Activated naive CD8-positive, alpha-beta T cell (primary cell): ENCODE results near the gene ANAPC7.
"Not testable (repeated sequence)": the region's sequence is repeated elsewhere in the genome, so short reads cannot be mapped to it uniquely, and the experiment has no call there.

Source experiments
- H3K27ac Mint-ChIP-seq: one replicate; pipeline ENCODE4 v1.8.0; 2021; ENCODE audit warnings: mixed read lengths
- H3K27me3 Mint-ChIP-seq: one replicate; pipeline ENCODE4 v1.8.0; 2021; ENCODE audit warnings: mixed read lengths
- H3K36me3 Mint-ChIP-seq: one replicate; pipeline ENCODE4 v1.8.0; 2021; ENCODE audit warnings: mixed read lengths
- H3K4me1 Mint-ChIP-seq: one replicate; pipeline ENCODE4 v1.8.0; 2021; ENCODE audit warnings: low read depth, mixed read lengths
- H3K4me3 Mint-ChIP-seq: one replicate; pipeline ENCODE4 v1.8.0; 2021; ENCODE audit warnings: mild to moderate bottlenecking, mixed read lengths
- H3K9me3 Mint-ChIP-seq: one replicate; pipeline ENCODE4 v1.8.0; 2021; ENCODE audit warnings: low read depth, mixed read lengths

ANAPC7 gene

DNA sequence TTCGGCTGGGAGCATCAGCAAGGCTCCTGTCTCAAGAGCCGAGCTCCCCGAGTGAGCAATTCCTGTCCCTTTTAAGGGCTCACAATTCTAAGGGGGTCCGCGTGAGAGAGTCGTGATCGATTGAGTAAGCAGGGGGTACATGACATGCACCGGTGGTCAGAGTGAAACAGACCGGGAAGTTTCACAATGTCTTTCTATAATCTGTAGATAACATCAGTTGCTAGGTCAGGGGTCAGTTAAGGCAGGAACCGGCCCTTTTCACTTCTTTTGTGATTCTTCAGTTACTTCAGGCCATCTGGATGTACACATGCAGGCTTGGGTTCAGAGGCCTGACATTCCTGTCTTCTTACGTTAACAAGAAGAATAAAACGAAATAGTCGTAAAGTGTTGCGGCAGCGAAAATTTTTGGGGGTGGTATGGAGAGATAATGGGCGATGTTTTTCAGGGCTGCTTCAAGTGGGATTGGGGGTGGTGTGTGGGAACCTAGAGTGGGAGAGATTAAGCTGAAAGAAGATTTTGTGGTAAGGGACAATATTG is 1.7 kb upstream of the ANAPC7 start:
- not testable (repeated sequence) for H3K4me3 Mint-ChIP-seq, H3K9me3 Mint-ChIP-seq, H3K27ac Mint-ChIP-seq, H3K27me3 Mint-ChIP-seq, H3K36me3 Mint-ChIP-seq
- peaks cover 21% of the 10 kb centered on the region for H3K4me1 Mint-ChIP-seq

DNA sequence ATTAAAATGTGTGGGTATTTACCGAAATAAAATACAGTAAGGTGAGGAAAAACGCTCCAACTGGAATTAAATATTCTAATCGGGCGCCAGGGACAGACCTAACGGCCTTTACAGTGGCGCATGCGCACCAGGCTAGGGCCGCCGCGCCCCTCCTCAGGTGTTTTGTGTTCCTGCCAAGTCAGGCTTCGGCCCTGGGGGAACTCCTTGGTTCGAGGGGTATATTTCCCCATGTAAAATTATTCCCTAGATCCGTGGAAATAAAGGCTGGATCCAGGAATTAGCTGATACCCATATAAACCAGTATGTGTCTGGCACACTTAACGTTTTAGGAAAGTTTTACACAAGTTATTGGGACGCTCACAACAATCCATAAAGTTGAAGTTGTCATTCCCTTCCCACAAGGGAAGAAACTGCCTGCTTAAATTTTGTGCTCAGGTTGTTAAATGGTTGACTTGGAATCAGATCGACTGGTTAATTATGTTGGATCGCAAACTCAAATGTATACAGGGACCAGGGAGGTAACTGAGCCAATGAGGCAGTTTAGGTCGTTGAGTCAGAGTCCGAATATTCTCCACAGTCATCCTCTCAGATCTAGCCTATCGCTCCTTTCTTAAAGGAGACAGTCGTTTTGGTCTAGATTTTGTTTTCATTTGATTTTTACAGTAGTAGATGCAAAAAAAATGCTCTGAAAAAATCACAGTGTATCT is 621 bp upstream of the ANAPC7 start:
- peak overlapping the region; percentile 100 for H3K27ac Mint-ChIP-seq
- H3K36me3 Mint-ChIP-seq, result peaks cover 2% of the 10 kb centered on the region
- peak overlapping the region; percentile 100 for H3K4me3 Mint-ChIP-seq
- H3K9me3 Mint-ChIP-seq, result no peaks in the 10 kb centered on the region
- H3K27me3 Mint-ChIP-seq, result no peaks in the 10 kb centered on the region
- H3K4me1 Mint-ChIP-seq, result peaks cover 29% of the 10 kb centered on the region

DNA sequence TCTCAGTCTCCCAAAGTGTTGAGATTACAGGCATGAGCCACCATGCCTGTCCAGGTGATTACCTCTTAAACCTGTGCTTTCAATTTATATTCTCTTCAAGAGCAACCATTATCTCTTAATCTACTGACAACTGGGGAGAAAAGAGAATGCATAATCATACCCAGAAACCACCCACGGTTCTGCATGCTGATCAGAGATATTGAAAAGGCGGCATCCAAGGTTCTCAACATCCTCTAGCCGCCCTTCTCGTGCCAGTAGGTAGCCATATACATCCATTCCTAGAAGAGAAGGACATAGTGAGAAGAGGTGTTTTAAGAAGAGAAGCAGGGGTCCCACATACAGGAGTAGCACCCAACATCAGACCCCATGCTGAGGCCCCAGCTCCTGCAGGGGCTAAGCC is 20.8 kb downstream of the ANAPC7 start:
- Mint-ChIP-seq H3K27me3 (no peaks in the 10 kb centered on the region), H3K27ac (no peak overlapping the region), H3K4me1 (peaks cover 10% of the 10 kb centered on the region), H3K4me3 (no peak overlapping the region), H3K36me3 (peaks cover 8% of the 10 kb centered on the region), H3K9me3 (no peaks in the 10 kb centered on the region)

DNA sequence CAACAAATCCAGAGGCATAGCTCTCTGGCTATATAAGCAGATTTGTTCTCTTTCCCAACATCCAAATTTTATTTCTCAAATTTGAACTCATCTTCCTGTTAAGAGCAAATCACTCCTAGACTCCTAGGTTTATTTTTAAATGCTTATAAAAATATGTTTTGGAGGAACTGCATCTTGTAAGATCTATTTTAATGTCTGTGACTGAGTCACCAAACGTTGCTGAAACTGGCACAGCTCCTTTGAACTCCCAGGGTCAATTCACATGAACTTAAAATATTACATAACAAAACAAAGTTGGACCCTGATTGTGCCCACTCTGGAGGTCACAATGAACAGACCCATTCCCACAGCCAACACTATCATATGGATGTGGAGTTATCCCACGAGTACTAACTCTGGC is 23.9 kb downstream of the ANAPC7 start:
- Mint-ChIP-seq H3K27me3 (no peaks in the 10 kb centered on the region), H3K4me3 (no peak overlapping the region), H3K36me3 (peaks cover 14% of the 10 kb centered on the region), H3K9me3 (no peaks in the 10 kb centered on the region), H3K27ac (no peak overlapping the region), H3K4me1 (peaks cover 6% of the 10 kb centered on the region)

DNA sequence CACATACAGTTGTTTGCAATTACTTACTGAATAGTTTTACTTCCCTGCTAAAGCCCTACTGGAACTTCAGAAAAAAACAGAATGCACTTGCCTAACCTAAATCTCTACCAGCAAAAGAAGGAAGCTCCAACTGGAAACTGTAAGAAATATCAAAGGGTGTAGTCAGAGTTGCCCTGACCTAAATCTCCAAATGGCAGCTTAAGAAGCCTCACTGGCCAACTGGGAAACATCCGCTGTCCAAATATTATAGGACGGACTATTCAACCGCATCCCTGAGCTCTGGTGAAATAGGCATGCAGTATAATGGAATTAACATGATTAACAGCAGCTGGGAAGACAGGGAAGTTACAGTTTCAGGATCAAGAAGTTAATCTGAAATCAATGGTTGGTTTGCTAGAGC is 24.3 kb downstream of the ANAPC7 start:
- Mint-ChIP-seq H3K9me3 (no peaks in the 10 kb centered on the region), H3K36me3 (peaks cover 14% of the 10 kb centered on the region), H3K4me1 (peaks cover 4% of the 10 kb centered on the region), H3K27ac (no peak overlapping the region), H3K27me3 (no peaks in the 10 kb centered on the region), H3K4me3 (no peak overlapping the region)

DNA sequence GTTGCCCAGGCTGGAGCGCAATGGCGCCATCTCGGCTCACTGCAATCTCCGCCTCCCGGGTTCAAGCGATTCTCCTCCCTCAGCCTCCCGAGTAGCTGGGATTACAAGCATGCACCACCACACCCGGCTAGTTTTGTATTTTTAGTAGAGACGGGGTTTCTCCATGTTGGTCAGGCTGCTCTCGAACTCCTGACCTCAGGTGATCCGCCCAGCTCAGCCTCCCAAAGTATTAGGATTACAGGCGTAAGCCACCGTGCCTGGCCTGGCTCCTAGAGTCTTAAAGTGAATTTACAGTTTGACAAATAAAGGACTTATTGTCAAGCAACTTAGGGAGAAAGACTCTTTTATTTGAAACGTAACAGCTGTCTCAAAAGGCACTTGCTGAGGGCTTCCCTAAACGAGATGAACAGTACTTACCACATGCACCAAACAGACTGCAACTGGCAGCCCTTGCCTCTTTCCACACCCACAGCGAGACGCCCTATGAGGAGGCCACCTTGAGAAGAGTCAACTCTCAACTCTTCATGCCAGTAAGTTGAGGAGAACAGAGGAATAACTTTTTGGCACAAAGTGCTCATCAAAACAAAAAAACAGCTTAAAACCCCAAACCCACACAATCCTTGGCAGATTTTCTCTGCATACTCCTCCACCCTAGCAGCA is 25.2 kb downstream of the ANAPC7 start:
- not testable (repeated sequence) for H3K9me3 Mint-ChIP-seq, H3K27me3 Mint-ChIP-seq, H3K27ac Mint-ChIP-seq, H3K4me1 Mint-ChIP-seq, H3K4me3 Mint-ChIP-seq
- peaks cover 14% of the 10 kb centered on the region for H3K36me3 Mint-ChIP-seq

DNA sequence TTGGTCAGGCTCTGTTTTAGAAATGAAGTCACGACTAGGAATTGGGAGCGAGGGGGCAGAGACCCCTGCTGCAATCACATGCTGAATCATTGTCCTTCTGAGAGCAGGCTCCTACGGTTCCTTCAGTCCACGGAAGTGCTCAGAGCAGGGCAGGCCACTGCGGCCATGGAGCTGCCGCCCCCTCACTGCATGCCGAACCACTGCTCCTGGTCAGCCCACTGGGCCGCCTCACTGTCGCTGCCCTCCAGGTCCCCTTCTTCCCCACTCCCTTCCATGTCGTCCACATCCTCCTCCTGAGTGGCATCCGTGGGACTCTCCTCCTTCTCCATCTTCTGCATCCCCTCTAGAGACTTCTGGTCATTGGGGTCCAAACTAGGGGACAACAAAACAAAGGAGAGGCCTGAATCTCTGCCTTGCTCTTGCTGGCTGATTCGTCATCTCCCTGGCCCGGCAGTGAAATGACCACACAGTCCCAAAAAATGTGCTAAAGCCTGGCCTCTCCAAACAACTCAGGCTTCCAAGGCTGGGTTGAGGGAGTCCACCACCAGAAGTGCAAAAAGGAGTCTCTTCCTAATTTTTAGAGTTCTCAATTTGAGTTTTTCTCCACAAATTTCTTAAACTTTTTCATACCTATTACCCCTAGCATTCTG is 29.4 kb downstream of the ANAPC7 start:
- Mint-ChIP-seq H3K36me3 (peaks cover 8% of the 10 kb centered on the region), H3K4me1 (no peaks in the 10 kb centered on the region), H3K27ac (no peak overlapping the region), H3K9me3 (no peaks in the 10 kb centered on the region), H3K4me3 (no peak overlapping the region), H3K27me3 (no peaks in the 10 kb centered on the region)

DNA sequence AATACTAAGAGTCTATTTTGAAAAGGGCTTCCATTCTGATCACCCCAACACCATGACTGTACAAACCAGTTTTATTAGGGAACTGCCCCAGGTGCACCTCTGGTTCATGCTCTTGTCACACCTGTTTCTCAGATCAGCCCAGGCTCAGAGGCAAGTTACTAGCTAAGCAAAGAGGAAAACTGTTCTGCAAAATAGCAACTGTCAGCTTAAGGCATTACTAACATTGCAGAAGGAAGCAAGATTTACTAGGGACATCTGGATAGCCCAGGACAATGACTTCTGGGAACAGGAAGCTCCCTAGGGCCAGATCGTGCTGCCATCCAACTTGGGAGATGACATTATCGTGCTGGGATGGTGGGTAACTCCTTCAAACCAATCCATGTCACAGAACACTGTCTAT is 30.1 kb downstream of the ANAPC7 start:
- Mint-ChIP-seq H3K27me3 (no peaks in the 10 kb centered on the region), H3K4me1 (no peaks in the 10 kb centered on the region), H3K36me3 (peaks cover 8% of the 10 kb centered on the region)

DNA sequence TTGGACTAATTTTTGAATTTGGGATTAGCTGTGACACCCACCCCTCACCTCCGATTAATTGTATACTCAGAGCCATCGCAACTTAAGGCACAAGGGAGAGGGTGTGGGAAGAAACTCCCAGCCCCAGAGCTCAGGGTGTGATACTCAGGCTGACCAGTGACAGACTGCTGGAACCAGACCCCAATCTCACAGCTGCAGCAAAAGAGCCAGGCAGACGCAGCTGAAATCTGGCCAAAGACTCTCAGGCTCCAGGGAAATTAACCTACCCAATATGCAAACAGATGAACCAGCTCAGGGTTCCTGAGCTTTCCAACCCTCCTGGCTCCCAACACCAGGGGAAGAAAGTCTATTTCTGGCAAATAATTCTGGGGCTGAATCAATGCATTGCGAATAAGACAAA is 30.5 kb downstream of the ANAPC7 start:
- H3K9me3 Mint-ChIP-seq, result no peaks in the 10 kb centered on the region
- H3K4me1 Mint-ChIP-seq, result no peaks in the 10 kb centered on the region
- H3K4me3 Mint-ChIP-seq, result no peak overlapping the region
- no peak overlapping the region for H3K27ac Mint-ChIP-seq
- peaks cover 8% of the 10 kb centered on the region for H3K36me3 Mint-ChIP-seq
- H3K27me3 Mint-ChIP-seq, result no peaks in the 10 kb centered on the region

More for the DNA sequence above, 30.1 kb downstream of the ANAPC7 start:
- H3K9me3 Mint-ChIP-seq, result no peaks in the 10 kb centered on the region
- H3K4me3 Mint-ChIP-seq, result no peak overlapping the region
- no peak overlapping the region for H3K27ac Mint-ChIP-seq

DNA sequence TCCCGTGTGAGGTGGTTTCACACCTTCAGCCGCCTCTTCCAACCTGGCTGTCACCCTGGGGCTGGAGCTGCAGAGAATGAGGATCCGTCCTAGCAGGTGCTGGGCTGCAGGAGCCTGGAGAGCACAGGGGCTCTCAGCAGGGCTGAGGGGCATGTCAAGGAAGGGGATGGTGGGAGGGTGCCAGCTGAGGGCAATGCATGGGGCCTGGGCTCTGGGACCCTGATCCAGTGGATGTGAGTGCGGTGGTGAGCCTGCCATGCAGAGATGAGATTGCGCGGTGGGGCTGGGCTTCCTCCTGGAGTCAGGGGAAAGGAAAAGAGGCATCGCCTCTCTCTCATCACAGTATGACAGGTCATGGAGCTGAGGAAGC is 31.5 kb downstream of the ANAPC7 start:
- Mint-ChIP-seq H3K27ac (no peak overlapping the region), H3K4me3 (no peak overlapping the region), H3K9me3 (no peaks in the 10 kb centered on the region), H3K36me3 (peaks cover 7% of the 10 kb centered on the region), H3K27me3 (no peaks in the 10 kb centered on the region), H3K4me1 (no peaks in the 10 kb centered on the region)

DNA sequence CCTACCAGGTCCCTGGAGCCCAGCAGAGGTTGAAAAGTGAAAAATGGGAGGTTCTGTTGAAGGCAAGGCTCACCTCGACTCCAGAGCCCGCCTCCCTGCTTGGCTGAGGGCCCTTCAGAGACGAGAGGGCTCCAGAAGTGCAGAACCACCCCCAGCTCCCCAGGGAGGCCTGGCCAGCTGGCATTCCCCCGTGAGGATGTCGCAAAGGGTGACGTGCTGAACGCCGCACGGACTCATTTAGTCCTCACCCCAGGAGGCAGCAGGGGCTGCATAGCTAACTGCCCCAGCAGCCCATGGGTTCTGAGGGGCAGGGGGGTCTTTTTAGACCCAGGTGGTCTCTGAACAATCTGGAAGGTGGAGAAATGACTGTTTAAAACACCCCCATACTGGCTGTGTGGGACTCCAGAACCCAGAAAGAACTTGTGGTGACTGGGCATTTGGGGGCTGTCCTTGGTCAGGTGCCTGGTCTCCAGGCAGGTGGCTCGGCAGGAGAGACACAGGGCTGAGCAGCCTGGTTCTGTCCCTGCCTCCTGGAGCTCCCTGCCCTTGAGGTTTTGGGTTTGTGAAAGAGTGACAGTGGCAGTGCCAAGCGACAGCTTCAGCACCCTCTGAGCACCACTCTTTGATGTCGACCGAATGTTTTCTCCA is 32.0 kb downstream of the ANAPC7 start:
- H3K27ac Mint-ChIP-seq, result no peak overlapping the region
- H3K36me3 Mint-ChIP-seq, result peaks cover 7% of the 10 kb centered on the region

DNA sequence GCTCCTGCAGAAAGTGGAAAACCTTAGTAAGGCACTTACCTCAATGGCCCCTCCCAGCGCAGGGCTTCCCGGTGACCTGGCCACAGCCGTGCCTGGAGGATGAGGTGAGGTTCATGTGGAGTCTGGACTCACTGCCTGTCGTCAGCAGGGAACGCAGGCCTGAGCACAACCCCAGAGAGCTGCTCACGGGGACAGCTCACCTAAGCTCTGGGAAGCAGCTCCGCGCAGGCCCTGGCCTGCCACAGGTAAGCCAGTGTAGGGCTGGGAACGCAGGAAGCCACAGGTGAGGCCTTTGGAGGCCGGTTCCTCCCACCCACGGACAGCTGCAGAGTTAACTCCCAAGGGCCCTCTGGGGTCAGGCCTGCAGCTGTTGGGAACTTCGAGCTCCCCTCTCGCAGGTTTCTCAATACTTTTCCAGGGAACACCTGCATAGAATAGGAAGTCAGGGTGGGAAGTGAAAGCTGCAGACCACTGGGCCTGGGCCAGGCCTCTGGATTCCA is 32.7 kb downstream of the ANAPC7 start:
- H3K9me3 Mint-ChIP-seq, result no peaks in the 10 kb centered on the region
- no peaks in the 10 kb centered on the region for H3K4me1 Mint-ChIP-seq
- no peaks in the 10 kb centered on the region for H3K27me3 Mint-ChIP-seq
- H3K4me3 Mint-ChIP-seq, result no peak overlapping the region
- no peak overlapping the region for H3K27ac Mint-ChIP-seq
- H3K36me3 Mint-ChIP-seq, result peaks cover 3% of the 10 kb centered on the region

More for the DNA sequence above, 32.0 kb downstream of the ANAPC7 start:
- no peaks in the 10 kb centered on the region for H3K4me1 Mint-ChIP-seq
- H3K27me3 Mint-ChIP-seq, result no peaks in the 10 kb centered on the region
- H3K9me3 Mint-ChIP-seq, result no peaks in the 10 kb centered on the region
- H3K4me3 Mint-ChIP-seq, result no peak overlapping the region

DNA sequence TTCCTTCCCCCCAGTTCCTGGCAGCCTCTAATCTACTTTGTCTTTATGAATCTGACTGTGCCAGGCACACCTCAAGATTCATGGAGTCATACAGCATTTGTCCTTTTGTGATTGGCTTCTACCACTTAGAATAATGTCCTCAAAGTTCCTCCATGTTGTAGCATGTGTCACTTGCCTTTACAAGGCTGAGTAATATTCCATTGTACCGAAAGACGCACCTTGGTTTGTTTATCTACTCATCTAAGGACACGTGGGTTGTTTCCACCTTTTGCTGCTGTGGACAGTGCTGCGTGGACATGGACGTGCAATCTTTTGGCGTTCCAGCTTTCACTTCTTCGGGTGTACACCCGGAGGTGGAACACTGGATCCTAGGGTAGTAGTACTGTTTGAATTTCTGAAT is 33.5 kb downstream of the ANAPC7 start:
- H3K4me1 Mint-ChIP-seq, result no peaks in the 10 kb centered on the region
- H3K36me3 Mint-ChIP-seq, result peaks cover under 1% of the 10 kb centered on the region
- H3K9me3 Mint-ChIP-seq, result no peaks in the 10 kb centered on the region
- no peak overlapping the region for H3K4me3 Mint-ChIP-seq
- H3K27me3 Mint-ChIP-seq, result no peaks in the 10 kb centered on the region
- no peak overlapping the region for H3K27ac Mint-ChIP-seq

DNA sequence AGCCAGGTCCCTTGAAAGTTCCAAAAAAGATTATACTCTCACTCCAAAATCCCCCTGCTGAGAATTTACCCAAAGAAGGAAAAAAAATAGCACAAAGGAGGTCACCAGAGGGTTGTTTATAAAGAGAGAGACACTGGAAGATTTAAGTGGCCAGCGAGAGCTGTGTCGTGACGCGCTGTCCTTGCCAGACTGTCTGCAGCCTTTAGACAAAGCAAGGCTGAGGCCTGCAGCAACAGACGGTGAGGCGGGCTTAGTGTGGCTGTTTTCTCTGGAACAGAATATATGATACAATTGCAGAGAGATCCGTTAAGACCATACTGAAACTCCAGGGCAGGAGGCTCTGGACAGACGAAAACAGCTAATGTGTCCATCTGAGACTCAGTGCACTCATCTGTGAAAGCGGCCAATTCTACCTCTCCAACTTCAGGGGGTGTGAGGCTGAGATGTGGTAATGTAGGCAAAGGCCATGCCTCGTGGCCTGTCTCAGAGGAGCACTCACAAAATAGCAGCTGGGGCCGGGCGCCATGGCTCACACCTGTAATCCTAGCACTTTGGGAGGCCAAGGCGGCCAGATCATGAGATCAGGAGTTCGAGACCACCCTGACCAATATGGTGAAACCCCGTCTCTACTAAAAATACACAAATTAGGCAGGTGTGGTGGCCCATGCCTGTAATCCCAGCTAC is 36.2 kb downstream of the ANAPC7 start:
- Mint-ChIP-seq H3K36me3 (no peaks in the 10 kb centered on the region), H3K4me1 (no peaks in the 10 kb centered on the region), H3K27ac (no peak overlapping the region), H3K9me3 (no peaks in the 10 kb centered on the region), H3K27me3 (no peaks in the 10 kb centered on the region), H3K4me3 (no peak overlapping the region)
